Adrenal gland (tissue), 5 donors: Measurements from ENCODE around the gene VWA3B.

Experiments
- CTCF ChIP-seq, 6 experiments: fragments of 450-650 bp in 4 of 6; fragments of 200-600 bp in 2 of 6; sonication (generic) in 1 of 6; IDR thresholded peaks; 1 replicate in 5 of 6; 2 replicates in 1 of 6; pipeline versions ENCODE4 v1.5.1 to v1.8.0; 2016 to 2021; ENCODE audit warnings: antibody characterized with exemption in 6 of 6, mild to moderate bottlenecking in 2 of 6, moderate library complexity in 1 of 6
- POLR2A ChIP-seq, 2 donors: fragments of 450-650 bp; IDR thresholded peaks; one replicate each; pipeline ENCODE4 v1.6.1; 2017; ENCODE audit warnings: antibody characterized with exemption in 2 of 2, mild to moderate bottlenecking in 2 of 2, moderate library complexity in 1 of 2
- donor health status: DM: no; HTN: no; CAD: no.

- TF ChIP-seq POLR2A (IDR thresholded peaks at IDR 0.05) = no peak
- TF ChIP-seq CTCF (IDR thresholded peaks at IDR 0.05) = no peak
Observed at GRCh38 chr2:98293030-98293429, 206.1 kb downstream of the VWA3B start.
